Caco-2 (cell line): ENCODE results near the gene GPC6. TPM values are rescaled to one million over a fixed set of nuclear protein-coding genes. Genes with fewer than 3 reads are reported as not detected.

ENCODE experiments used
- BruUV-seq: library from RNA; stranded (reverse); fragments of 400-500 nt; replicated peaks from 2 replicates; lab custom pipeline; 2021; lab: Mats Ljungman, UMichigan
- CTCF ChIA-PET: fragments of 300-600 bp; sonication (Branson Sonifier 250); formaldehyde crosslinking; loops from one replicate; lab custom pipeline; 2022; ENCODE audit warnings: antibody characterized with exemption; lab: Charles Lee
- POLR2A ChIA-PET: fragments of 300-600 bp; sonication (Branson Sonifier 250); formaldehyde crosslinking; loops from one replicate; lab custom pipeline; 2022; ENCODE audit warnings: antibody characterized with exemption; lab: Charles Lee
- DNase-seq, 2 experiments: peaks; one replicate each; pipeline versions ENCODE4 v3.0.0 to v3.0.0-alpha.2; 2020 to 2022
- H3K27me3 ChIP-seq: replicated peaks from 2 replicates; pipeline ENCODE4 v1.6.0; 2011; ENCODE audit warnings: low read length; ENCODE audit not compliant: control insufficient read depth, insufficient read depth
- H3K36me3 ChIP-seq: 2 replicates; pipeline ENCODE4 v1.5.1; 2011; ENCODE audit warnings: low read length; ENCODE audit not compliant: control insufficient read depth, insufficient read depth
- H3K4me1 ChIP-seq: fragments of 250-450 bp; sonication (Bioruptor Pico); 2 replicates; pipeline ENCODE4 v1.5.1; 2020; ENCODE audit warnings: mild to moderate bottlenecking
- H3K4me3 ChIP-seq: 2 replicates; pipeline ENCODE4 v1.5.1; 2011; ENCODE audit warnings: low read depth, mild to moderate bottlenecking, control low read depth, low read length
- H3K9me3 ChIP-seq: fragments of 250-450 bp; sonication (Bioruptor Pico); 2 replicates; pipeline ENCODE4 v1.5.1; 2020; ENCODE audit warnings: mild to moderate bottlenecking, moderate library complexity
- H3K27ac Mint-ChIP-seq: one replicate; pipeline ENCODE4 v1.8.0; 2022; ENCODE audit warnings: mixed read lengths; ENCODE audit not compliant: unreplicated experiment
- H3K27me3 Mint-ChIP-seq: one replicate; pipeline ENCODE4 v1.8.0; 2022; ENCODE audit warnings: mixed read lengths; ENCODE audit not compliant: insufficient read depth, unreplicated experiment
- H3K36me3 Mint-ChIP-seq: one replicate; pipeline ENCODE4 v1.8.0; 2022; ENCODE audit warnings: mild to moderate bottlenecking, mixed read lengths; ENCODE audit not compliant: insufficient read depth, unreplicated experiment
- H3K4me1 Mint-ChIP-seq: one replicate; pipeline ENCODE4 v1.8.0; 2022; ENCODE audit warnings: low read depth, mixed read lengths; ENCODE audit not compliant: unreplicated experiment
- H3K4me3 Mint-ChIP-seq: one replicate; pipeline ENCODE4 v1.8.0; 2022; ENCODE audit warnings: mild to moderate bottlenecking, moderate library complexity, mixed read lengths; ENCODE audit not compliant: unreplicated experiment
- H3K9me3 Mint-ChIP-seq: one replicate; pipeline ENCODE4 v1.8.0; 2022; ENCODE audit warnings: mixed read lengths; ENCODE audit not compliant: unreplicated experiment
- CTCF ChIP-seq, 2 experiments: fragments of 200-600 bp in 1 of 2; IDR thresholded peaks; 1 replicate in 1 of 2; 2 replicates in 1 of 2; pipeline versions ENCODE4 v1.5.1 to v1.8.0; 2011 to 2022; ENCODE audit warnings: antibody characterized with exemption in 1 of 2, control low read depth in 1 of 2, inconsistent platforms in 1 of 2, low read depth in 1 of 2, low read length in 1 of 2, mild to moderate bottlenecking in 1 of 2, moderate library complexity in 1 of 2; ENCODE audit not compliant: insufficient read depth in 1 of 2, severe bottlenecking in 1 of 2, unreplicated experiment in 1 of 2
- intact Hi-C: fragments of 100-400 bp; cut with micrococcal nuclease; formaldehyde crosslinking; loops from one replicate; pipeline ENCODE4 v1.10.0; 2022; ENCODE audit not compliant: unreplicated experiment
- total RNA-seq: library from RNA; stranded (reverse); gene quantifications from 2 replicates; pipeline ENCODE4 v1.2.3, GENCODE V29; 2022

Gene GPC6
- total RNA-seq, 1 experiment from 2014 or later: 0.16 TPM

- Histone ChIP-seq H3K4me1 (no peaks in the 10 kb centered on the region), H3K27me3 (no peaks in the 10 kb centered on the region), H3K4me3 (no peak overlapping the region), H3K9me3 (no peaks in the 10 kb centered on the region), H3K36me3 (no peaks in the 10 kb centered on the region)
- H3K9me3 Mint-ChIP-seq: peaks cover 10% of the 10 kb centered on the region
- no peaks in the 10 kb centered on the region for H3K27me3 Mint-ChIP-seq
- H3K4me1 Mint-ChIP-seq: no peaks in the 10 kb centered on the region
- ChIA-PET CTCF (no interaction called here), POLR2A (no interaction called here)
- no peak overlapping the region for H3K4me3 Mint-ChIP-seq
- DNase-seq: no peak
- TF ChIP-seq CTCF (IDR thresholded peaks at IDR 0.05; ENCODE audit: insufficient read depth in 1 of 2, low read depth in 1 of 2, low read length in 1 of 2, severe bottlenecking in 1 of 2, unreplicated experiment in 1 of 2): no peak
- H3K27ac Mint-ChIP-seq: no peak overlapping the region
- no peaks in the 10 kb centered on the region for H3K36me3 Mint-ChIP-seq
- intact Hi-C loops: no loop called here
- BruUV-seq: no TSS peak
These were observed 736.9 kb downstream of the GPC6 start for GRCh38 chr13:93963266-93964145.

DNA sequence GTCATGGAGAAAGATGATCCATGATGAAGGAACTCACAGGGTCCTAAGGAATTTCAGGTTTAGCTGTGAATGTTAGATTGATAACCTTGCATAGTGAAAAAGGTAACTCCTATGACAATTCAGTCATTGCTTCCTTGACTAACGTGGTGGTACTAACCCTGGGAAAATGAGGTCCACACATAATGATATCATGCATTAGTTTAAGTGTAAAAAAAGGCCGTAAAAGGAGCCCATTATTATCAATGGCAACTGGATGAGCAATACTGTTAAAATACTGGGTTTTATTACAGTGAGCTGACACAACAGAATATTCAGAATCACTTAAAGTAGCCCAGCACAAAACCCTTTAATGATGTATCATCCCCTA lies 737.5 kb downstream of the GPC6 start:
- no peak overlapping the region for H3K4me3 Mint-ChIP-seq
- no TSS peak for BruUV-seq

GRCh38 chr13:93965587-93965986 lies 739.0 kb downstream of the GPC6 start:
- Histone ChIP-seq H3K36me3 (no peaks in the 10 kb centered on the region), H3K27me3 (no peaks in the 10 kb centered on the region), H3K9me3 (no peaks in the 10 kb centered on the region), H3K4me3 (no peak overlapping the region), H3K4me1 (no peaks in the 10 kb centered on the region)
- BruUV-seq: no TSS peak
- intact Hi-C loops: no loop called here
- Mint-ChIP-seq H3K4me3 (no peak overlapping the region), H3K36me3 (no peaks in the 10 kb centered on the region), H3K27ac (no peak overlapping the region), H3K4me1 (no peaks in the 10 kb centered on the region), H3K27me3 (peaks cover 3% of the 10 kb centered on the region), H3K9me3 (peaks cover 1% of the 10 kb centered on the region)
- DNase-seq: no peak
- POLR2A ChIA-PET: no interaction called here
- no peak for TF ChIP-seq CTCF (IDR thresholded peaks at IDR 0.05; ENCODE audit: insufficient read depth in 1 of 2, low read depth in 1 of 2, low read length in 1 of 2, severe bottlenecking in 1 of 2, unreplicated experiment in 1 of 2)
- CTCF ChIA-PET: no interaction called here

More for the DNA sequence above, 737.5 kb downstream of the GPC6 start:
- Mint-ChIP-seq H3K9me3 (peaks cover 10% of the 10 kb centered on the region), H3K36me3 (no peaks in the 10 kb centered on the region), H3K27me3 (no peaks in the 10 kb centered on the region), H3K27ac (no peak overlapping the region), H3K4me1 (no peaks in the 10 kb centered on the region)
- H3K9me3 ChIP-seq: no peaks in the 10 kb centered on the region
- CTCF ChIA-PET: no interaction called here
- intact Hi-C loops: no loop called here
- no peak for TF ChIP-seq CTCF (IDR thresholded peaks at IDR 0.05; ENCODE audit: insufficient read depth in 1 of 2, low read depth in 1 of 2, low read length in 1 of 2, severe bottlenecking in 1 of 2, unreplicated experiment in 1 of 2)
- POLR2A ChIA-PET: no interaction called here
- H3K4me3 ChIP-seq: no peak overlapping the region
- DNase-seq: no peak
- no peaks in the 10 kb centered on the region for H3K36me3 ChIP-seq
- H3K4me1 ChIP-seq: no peaks in the 10 kb centered on the region
- H3K27me3 ChIP-seq: no peaks in the 10 kb centered on the region
